SK-N-SH (cell line): ENCODE data around the gene HEMK1.

Experiments used
- GABPA ChIP-seq: IDR thresholded peaks from 2 replicates; pipeline ENCODE4 v1.4.0; 2012; ENCODE audit warnings: low read depth, mild to moderate bottlenecking
- GATA2 ChIP-seq: sonication (generic); formaldehyde crosslinking; IDR thresholded peaks from 2 replicates; pipeline ENCODE4 v1.5.0; 2020; ENCODE audit warnings: mild to moderate bottlenecking, missing genetic modification reagents
- POLR2AphosphoS5 ChIP-seq: IDR thresholded peaks from 2 replicates; pipeline ENCODE4 v1.6.1; 2012; ENCODE audit warnings: low read depth, low read length
- RAD21 ChIP-seq: IDR thresholded peaks from 2 replicates; pipeline ENCODE4 v1.6.1; 2012; ENCODE audit warnings: mild to moderate bottlenecking, low read length
- SMC3 ChIP-seq: IDR thresholded peaks from 2 replicates; pipeline ENCODE4 v1.6.1; 2012; ENCODE audit warnings: low read depth, low read length, improper control_type of control experiment
- TF ChIP-seq, protein P1 (sequence below): fragments of 200-600 bp; sonication (generic); IDR thresholded peaks from 2 replicates; pipeline ENCODE4 v1.6.1; 2017; ENCODE audit warnings: antibody characterized with exemption, mild to moderate bottlenecking, moderate library complexity

DNA sequence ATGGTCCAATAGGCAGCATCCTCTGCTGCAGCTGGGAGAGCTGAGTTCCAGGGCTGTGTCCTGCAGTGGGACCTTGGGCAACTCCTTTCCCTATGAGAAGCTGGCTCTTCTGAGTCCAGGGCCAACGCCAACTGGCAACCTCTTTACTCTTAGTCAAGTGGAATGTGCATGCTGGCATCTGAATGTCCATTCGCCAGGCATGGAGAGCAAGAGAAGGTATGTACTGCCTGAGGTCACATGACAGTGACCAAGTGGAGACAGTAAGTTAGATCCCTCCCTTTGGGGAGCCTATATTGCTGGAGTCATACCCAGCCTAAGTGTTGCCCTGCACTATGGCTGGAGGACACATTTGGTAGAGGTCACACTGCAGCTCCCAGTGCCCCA lies 12.1 kb downstream of the HEMK1 start:
- no peak for TF ChIP-seq RAD21
- TF ChIP-seq POLR2AphosphoS5: no peak
- TF ChIP-seq, protein P1, sequence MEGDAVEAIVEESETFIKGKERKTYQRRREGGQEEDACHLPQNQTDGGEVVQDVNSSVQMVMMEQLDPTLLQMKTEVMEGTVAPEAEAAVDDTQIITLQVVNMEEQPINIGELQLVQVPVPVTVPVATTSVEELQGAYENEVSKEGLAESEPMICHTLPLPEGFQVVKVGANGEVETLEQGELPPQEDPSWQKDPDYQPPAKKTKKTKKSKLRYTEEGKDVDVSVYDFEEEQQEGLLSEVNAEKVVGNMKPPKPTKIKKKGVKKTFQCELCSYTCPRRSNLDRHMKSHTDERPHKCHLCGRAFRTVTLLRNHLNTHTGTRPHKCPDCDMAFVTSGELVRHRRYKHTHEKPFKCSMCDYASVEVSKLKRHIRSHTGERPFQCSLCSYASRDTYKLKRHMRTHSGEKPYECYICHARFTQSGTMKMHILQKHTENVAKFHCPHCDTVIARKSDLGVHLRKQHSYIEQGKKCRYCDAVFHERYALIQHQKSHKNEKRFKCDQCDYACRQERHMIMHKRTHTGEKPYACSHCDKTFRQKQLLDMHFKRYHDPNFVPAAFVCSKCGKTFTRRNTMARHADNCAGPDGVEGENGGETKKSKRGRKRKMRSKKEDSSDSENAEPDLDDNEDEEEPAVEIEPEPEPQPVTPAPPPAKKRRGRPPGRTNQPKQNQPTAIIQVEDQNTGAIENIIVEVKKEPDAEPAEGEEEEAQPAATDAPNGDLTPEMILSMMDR: no peak
- no peak for TF ChIP-seq GATA2
- TF ChIP-seq SMC3: no peak
- no peak for TF ChIP-seq GABPA
